IMR-90 (cell line): Measurements from ENCODE around the gene GPR152. TPM values are rescaled to one million over a fixed set of nuclear protein-coding genes. Genes with fewer than 3 reads are reported as not detected.

Source experiments
- ATAC-seq: fragments of 200-7000 bp; cut with Tn5 transposase; 2 replicates; pipeline ENCODE4 v1.9.1; 2020; ENCODE audit warnings: low read depth, mild to moderate bottlenecking, moderate library complexity
- BruUV-seq: library from RNA; stranded (reverse); fragments of 400-500 nt; replicated peaks from 2 replicates; lab custom pipeline; 2021; lab: Mats Ljungman, UMichigan
- CTCF ChIA-PET: fragments of 300-600 bp; formaldehyde crosslinking; extraction: SDS; loops from one replicate; lab custom pipeline; 2021; ENCODE audit warnings: antibody characterized with exemption; lab: Yijun Ruan, JAX
- POLR2A ChIA-PET: fragments of 300-600 bp; sonication (Branson Sonifier 250); formaldehyde crosslinking; loops from one replicate; lab custom pipeline; 2022; ENCODE audit warnings: antibody characterized with exemption; ENCODE audit not compliant: unreplicated experiment; lab: Charles Lee
- DNase-seq: peaks from one replicate; pipeline ENCODE4 v3.0.0; 2013
- H2AFZ ChIP-seq: replicated peaks from 2 replicates; pipeline ENCODE3; 2013; ENCODE audit warnings: low read length, mild to moderate bottlenecking; ENCODE audit not compliant: poor library complexity
- H2AK5ac ChIP-seq: 2 replicates; pipeline ENCODE4 v1.6.1; 2013; ENCODE audit warnings: low read depth, low read length, inconsistent platforms
- H2AK9ac ChIP-seq: replicated peaks from 2 replicates; pipeline ENCODE3; 2013; ENCODE audit warnings: mild to moderate bottlenecking, low read depth, low read length, moderate library complexity; ENCODE audit not compliant: poor library complexity
- H2BK120ac ChIP-seq: 2 replicates; pipeline ENCODE4 v1.6.1; 2013; ENCODE audit warnings: low read depth, low read length, inconsistent platforms
- H2BK15ac ChIP-seq: 3 replicates; pipeline ENCODE4 v1.6.1; 2013; ENCODE audit warnings: low read depth, low read length, inconsistent platforms
- H2BK20ac ChIP-seq: 2 replicates; pipeline ENCODE4 v1.6.1; 2013; ENCODE audit warnings: low read depth, mild to moderate bottlenecking, inconsistent platforms, low read length, moderate library complexity
- H2BK5ac ChIP-seq: 2 replicates; pipeline ENCODE4 v1.6.1; 2013; ENCODE audit warnings: mild to moderate bottlenecking, low read depth, low read length, inconsistent platforms; ENCODE audit not compliant: poor library complexity, severe bottlenecking
- H3K14ac ChIP-seq: replicated peaks from 2 replicates; pipeline ENCODE4 v1.6.1; 2013; ENCODE audit warnings: low read depth, low read length, inconsistent platforms
- H3K18ac ChIP-seq: 2 replicates; pipeline ENCODE4 v1.6.1; 2013; ENCODE audit warnings: low read depth, low read length, control low read depth
- H3K23ac ChIP-seq: 2 replicates; pipeline ENCODE4 v1.6.1; 2013; ENCODE audit warnings: low read depth, low read length, inconsistent platforms
- H3K27ac ChIP-seq: 2 replicates; pipeline ENCODE4 v1.5.1; 2013; ENCODE audit warnings: mild to moderate bottlenecking, control low read depth, low read length; ENCODE audit not compliant: insufficient read depth
- H3K27me3 ChIP-seq: 2 replicates; pipeline ENCODE4 v1.6.1; 2013; ENCODE audit warnings: low read length; ENCODE audit not compliant: control insufficient read depth, insufficient read depth
- H3K36me3 ChIP-seq: 2 replicates; pipeline ENCODE4 v1.6.1; 2013; ENCODE audit warnings: low read length, mixed read lengths; ENCODE audit not compliant: control insufficient read depth, insufficient read depth
- H3K4ac ChIP-seq: 2 replicates; pipeline ENCODE4 v1.6.1; 2013; ENCODE audit warnings: low read depth, low read length, inconsistent platforms
- H3K4me1 ChIP-seq: 2 replicates; pipeline ENCODE4 v1.6.1; 2013; ENCODE audit warnings: low read length, mixed read lengths; ENCODE audit not compliant: control insufficient read depth, insufficient read depth
- H3K4me2 ChIP-seq: 2 replicates; pipeline ENCODE4 v1.6.1; 2013; ENCODE audit warnings: low read depth, mild to moderate bottlenecking, control low read depth, low read length, moderate library complexity
- H3K4me3 ChIP-seq: 2 replicates; pipeline ENCODE4 v1.5.1; 2013; ENCODE audit warnings: low read depth, mild to moderate bottlenecking, control low read depth, low read length, moderate library complexity; ENCODE audit not compliant: insufficient read depth
- H3K56ac ChIP-seq: 2 replicates; pipeline ENCODE4 v1.6.1; 2013; ENCODE audit warnings: low read length, inconsistent platforms; ENCODE audit not compliant: insufficient read depth; ENCODE audit errors: extremely low read depth
- H3K79me1 ChIP-seq, 2 experiments: 2 replicates each; pipeline ENCODE4 v1.6.1; 2013; ENCODE audit warnings: low read length in 2 of 2, inconsistent platforms in 1 of 2, low read depth in 1 of 2
- H3K9ac ChIP-seq: 2 replicates; pipeline ENCODE4 v1.6.1; 2013; ENCODE audit warnings: low read depth, low read length, control low read depth
- H3K9me1 ChIP-seq: 2 replicates; pipeline ENCODE4 v1.6.1; 2013; ENCODE audit warnings: low read length, inconsistent platforms; ENCODE audit not compliant: insufficient read depth
- H3K9me3 ChIP-seq: 2 replicates; pipeline ENCODE4 v1.6.1; 2013; ENCODE audit warnings: low read length; ENCODE audit not compliant: control insufficient read depth, insufficient read depth
- H4K20me1 ChIP-seq: 2 replicates; pipeline ENCODE4 v1.6.1; 2013; ENCODE audit warnings: low read length, inconsistent platforms; ENCODE audit not compliant: insufficient read depth
- H4K5ac ChIP-seq: 2 replicates; pipeline ENCODE4 v1.6.1; 2013; ENCODE audit warnings: mild to moderate bottlenecking, low read depth, low read length, control low read depth
- H4K8ac ChIP-seq, 2 experiments: 2 replicates each; pipeline ENCODE4 v1.6.1; 2013; ENCODE audit warnings: low read depth in 2 of 2, low read length in 2 of 2, control low read depth in 1 of 2, inconsistent platforms in 1 of 2
- H4K91ac ChIP-seq: 2 replicates; pipeline ENCODE4 v1.6.1; 2013; ENCODE audit warnings: low read depth, low read length, inconsistent platforms; ENCODE audit not compliant: insufficient read depth
- CEBPB ChIP-seq: IDR thresholded peaks from 2 replicates; pipeline ENCODE4 v1.6.1; 2012; ENCODE audit warnings: low read depth, low read length, improper control_type of control experiment
- FOS ChIP-seq: fragments of 150-350 bp; IDR thresholded peaks from 2 replicates; pipeline ENCODE4 v1.6.1; 2016; ENCODE audit warnings: low read depth, low read length
- MAZ ChIP-seq: IDR thresholded peaks from 2 replicates; pipeline ENCODE4 v1.6.1; 2012; ENCODE audit warnings: low read depth, mild to moderate bottlenecking, low read length, improper control_type of control experiment, moderate library complexity, borderline replicate concordance
- MXI1 ChIP-seq: IDR thresholded peaks from 2 replicates; pipeline ENCODE4 v1.6.1; 2012; ENCODE audit warnings: low read depth, mild to moderate bottlenecking, low read length, moderate library complexity, borderline replicate concordance
- POLR2A ChIP-seq: IDR thresholded peaks from 2 replicates; pipeline ENCODE4 v1.6.1; 2012; ENCODE audit warnings: mild to moderate bottlenecking, low read depth, low read length
- WGBS, 2 experiments: methylation state at CpG; one replicate each; pipeline versions ENCODE4 v1.1.5 to v1.1.7; 2013; ENCODE audit warnings: missing lambda C conversion rate in 2 of 2; ENCODE audit not compliant: insufficient read length in 1 of 2; ENCODE audit errors: extremely low coverage in 2 of 2; 5-methylcytosine and 5-hydroxymethylcytosine counted together
- dilution Hi-C: fragments of 300-500 bp; cut with HindIII; formaldehyde crosslinking; loops from one replicate; pipeline ENCODE4 v1.14.3; 2018; ENCODE audit warnings: low sequenced_read_pairs; ENCODE audit not compliant: unreplicated experiment
- in situ Hi-C: fragments of 300-500 bp; cut with MboI; formaldehyde crosslinking; loops from 3 replicates; pipeline ENCODE4 v1.14.3; 2019; ENCODE audit warnings: low sequenced_read_pairs, inconsistent platforms, mixed read lengths
- intact Hi-C: fragments of 100-400 bp; cut with micrococcal nuclease; formaldehyde crosslinking; loops from 2 replicates; pipeline ENCODE4 v1.10.0; 2022
- polyA plus RNA-seq, 3 experiments: library from polyadenylated mRNA; depleted of rRNA; stranded (reverse); fragments of >200 nt; gene quantifications; 2 replicates each; pipeline ENCODE4 v1.2.3, GENCODE V29; 2012; ENCODE audit warnings: low replicate concordance in 1 of 3
- total RNA-seq: library from RNA; depleted of rRNA; stranded (reverse); fragments of >200 nt; gene quantifications from 2 replicates; pipeline ENCODE4 v1.2.3, GENCODE V29; 2012
- TF ChIP-seq, protein P1 (sequence below): conservative IDR thresholded peaks from 2 replicates; pipeline ENCODE4 v1.5.1; 2012; ENCODE audit warnings: mild to moderate bottlenecking, low read depth, low read length, improper control_type of control experiment

Gene GPR152
- total and polyA plus RNA-seq, 2 of the 4 experiments (the other 2 are of a cell fraction), result not detected

DNA sequence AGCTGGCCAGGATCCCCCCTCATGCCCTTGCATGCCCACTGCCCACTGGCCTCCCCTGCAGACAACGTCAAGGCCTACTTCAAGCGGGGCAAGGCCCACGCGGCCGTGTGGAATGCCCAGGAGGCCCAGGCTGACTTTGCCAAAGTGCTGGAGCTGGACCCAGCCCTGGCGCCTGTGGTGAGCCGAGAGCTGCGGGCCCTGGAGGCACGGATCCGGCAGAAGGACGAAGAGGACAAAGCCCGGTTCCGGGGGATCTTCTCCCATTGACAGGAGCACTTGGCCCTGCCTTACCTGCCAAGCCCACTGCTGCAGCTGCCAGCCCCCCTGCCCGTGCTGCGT is 38.2 kb upstream of the GPR152 start (continued):
- TF ChIP-seq, protein P1, sequence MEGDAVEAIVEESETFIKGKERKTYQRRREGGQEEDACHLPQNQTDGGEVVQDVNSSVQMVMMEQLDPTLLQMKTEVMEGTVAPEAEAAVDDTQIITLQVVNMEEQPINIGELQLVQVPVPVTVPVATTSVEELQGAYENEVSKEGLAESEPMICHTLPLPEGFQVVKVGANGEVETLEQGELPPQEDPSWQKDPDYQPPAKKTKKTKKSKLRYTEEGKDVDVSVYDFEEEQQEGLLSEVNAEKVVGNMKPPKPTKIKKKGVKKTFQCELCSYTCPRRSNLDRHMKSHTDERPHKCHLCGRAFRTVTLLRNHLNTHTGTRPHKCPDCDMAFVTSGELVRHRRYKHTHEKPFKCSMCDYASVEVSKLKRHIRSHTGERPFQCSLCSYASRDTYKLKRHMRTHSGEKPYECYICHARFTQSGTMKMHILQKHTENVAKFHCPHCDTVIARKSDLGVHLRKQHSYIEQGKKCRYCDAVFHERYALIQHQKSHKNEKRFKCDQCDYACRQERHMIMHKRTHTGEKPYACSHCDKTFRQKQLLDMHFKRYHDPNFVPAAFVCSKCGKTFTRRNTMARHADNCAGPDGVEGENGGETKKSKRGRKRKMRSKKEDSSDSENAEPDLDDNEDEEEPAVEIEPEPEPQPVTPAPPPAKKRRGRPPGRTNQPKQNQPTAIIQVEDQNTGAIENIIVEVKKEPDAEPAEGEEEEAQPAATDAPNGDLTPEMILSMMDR, result no peak

DNA sequence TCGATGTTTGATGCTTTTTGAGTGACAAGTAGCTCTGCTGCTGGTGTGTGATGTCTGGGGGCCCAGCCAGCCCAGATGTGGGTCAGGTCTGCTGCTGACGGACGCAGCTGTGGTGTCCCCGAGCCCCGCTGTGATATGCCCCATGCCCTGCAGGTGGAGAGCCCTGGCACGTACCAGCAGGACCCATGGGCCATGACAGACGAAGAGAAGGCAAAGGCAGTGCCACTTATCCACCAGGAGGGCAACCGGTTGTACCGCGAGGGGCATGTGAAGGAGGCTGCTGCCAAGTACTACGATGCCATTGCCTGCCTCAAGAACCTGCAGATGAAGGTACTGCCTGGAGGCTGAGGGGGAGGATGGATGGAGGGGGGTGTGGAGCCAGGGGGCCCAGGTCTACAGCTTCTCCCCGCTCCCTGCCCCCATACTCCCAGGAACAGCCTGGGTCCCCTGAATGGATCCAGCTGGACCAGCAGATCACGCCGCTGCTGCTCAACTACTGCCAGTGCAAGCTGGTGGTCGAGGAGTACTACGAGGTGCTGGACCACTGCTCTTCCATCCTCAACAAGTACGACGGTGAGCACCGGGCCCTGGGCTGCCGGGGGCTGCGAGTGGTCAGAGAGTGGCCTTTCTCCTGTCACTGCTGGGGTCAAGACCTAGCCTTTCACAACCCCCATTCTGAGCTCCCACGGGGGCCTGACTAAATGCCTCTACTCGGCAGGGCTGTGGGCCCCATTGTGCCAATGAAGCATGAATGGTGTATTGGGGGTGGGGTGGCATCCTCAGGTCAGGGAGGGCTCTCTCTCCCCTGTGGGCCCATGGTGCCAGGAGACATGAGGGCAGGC is 37.6 kb upstream of the GPR152 start:
- no peaks in the 10 kb centered on the region; the same call in none of the 2 replicates for H4K20me1 ChIP-seq
- no peak overlapping the region for H3K4me2 ChIP-seq
- no peak for TF ChIP-seq FOS
- no peak for TF ChIP-seq CEBPB
- TF ChIP-seq POLR2A, result no peak
- TF ChIP-seq, protein P1, result no peak
- no peak for TF ChIP-seq MAZ
- no peak for TF ChIP-seq MXI1
- no peak overlapping the region for H3K18ac ChIP-seq
- H3K27ac ChIP-seq, result no peak overlapping the region
- intact Hi-C loops (no loop called here), dilution Hi-C loops (no loop called here), in situ Hi-C loops (no loop called here)
- no peak overlapping the region for H3K56ac ChIP-seq
- H3K14ac ChIP-seq, result no peak overlapping the region
- no peaks in the 10 kb centered on the region for H3K4me1 ChIP-seq
- H2AK9ac ChIP-seq, result peak overlapping the region; percentile 16
- H4K8ac ChIP-seq, result no peak overlapping the region
- H2BK20ac ChIP-seq, result no peak overlapping the region
- peaks cover 50% of the 10 kb centered on the region for H3K36me3 ChIP-seq
- no peak overlapping the region for H3K4ac ChIP-seq
- no peak overlapping the region for H3K4me3 ChIP-seq
- no peak overlapping the region for H4K91ac ChIP-seq
- H2AFZ ChIP-seq, result no peak overlapping the region
- H3K9me3 ChIP-seq, result no peaks in the 10 kb centered on the region
- WGBS, 2 experiments, result 94% methylated on average over 9 of the region's 23 CpGs; no CpG with 5 or more reads in 1 of the 2 experiments
- no peak overlapping the region for H2BK15ac ChIP-seq
- peaks cover 10% of the 10 kb centered on the region for H3K9me1 ChIP-seq
- peaks cover 4 to 16% of the 10 kb centered on the region in 2 experiments; a peak in 2 of 4 replicates for H3K79me1 ChIP-seq
- TSS peak; percentile 83 for BruUV-seq
- no peaks in the 10 kb centered on the region for H3K27me3 ChIP-seq
- H3K23ac ChIP-seq, result no peak overlapping the region
- CTCF ChIA-PET, result no interaction called here
- no peak overlapping the region for H2BK5ac ChIP-seq
- no peak overlapping the region for H4K5ac ChIP-seq
- H2BK120ac ChIP-seq, result no peak overlapping the region
- no peak for ATAC-seq
- no peak overlapping the region for H3K9ac ChIP-seq
- DNase-seq, result no peak
- POLR2A ChIA-PET, result no interaction called here
- no peak overlapping the region for H2AK5ac ChIP-seq
